ENCODE data around the gene SLC7A7. TPM values are rescaled to one million over a fixed set of nuclear protein-coding genes. Genes with fewer than 3 reads are reported as not detected.
"Not testable (repeated sequence)": the region's sequence is repeated elsewhere in the genome, so short reads cannot be mapped to it uniquely, and the experiment has no call there.

SLC7A7 gene
- total and polyA plus RNA-seq, 12 donors: 4.0 to 30.5 (median 17.7) TPM

DNA sequence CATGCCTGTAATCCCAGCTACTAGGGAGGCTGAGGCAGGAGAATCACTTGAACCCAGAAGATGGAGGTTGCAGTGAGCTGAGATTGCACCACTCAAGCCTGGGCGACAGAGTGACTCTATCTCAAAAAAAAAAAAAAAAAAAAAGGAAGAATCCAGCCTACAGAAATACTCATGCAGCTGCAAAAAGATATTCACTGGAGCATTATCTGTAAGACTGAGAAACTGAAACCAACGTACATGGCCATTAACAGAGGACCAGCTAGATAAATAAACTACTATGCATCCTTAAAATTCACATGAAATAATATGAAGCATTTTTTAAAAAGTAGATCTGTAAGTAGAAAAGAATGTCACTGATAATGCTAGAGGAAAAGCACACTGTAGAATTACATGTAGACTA lies 3.5 kb downstream of the SLC7A7 start:
- no peak overlapping the region for H3K27ac ChIP-seq
- H3K36me3 ChIP-seq (replicated peaks in 1 of 2): no peaks in the 10 kb centered on the region
- intact Hi-C loops (cut with DNase I): loop anchor here in 1 of 2 donors (10.0 kb wide), 1 partner anchor 157 kb away; no protein-coding TSS in a partner anchor
- no peaks in the 10 kb centered on the region for H3K27me3 ChIP-seq
- no peak for DNase-seq
- no peak for TF ChIP-seq POLR2A (IDR thresholded peaks at IDR 0.05)
- TF ChIP-seq, protein P1, sequence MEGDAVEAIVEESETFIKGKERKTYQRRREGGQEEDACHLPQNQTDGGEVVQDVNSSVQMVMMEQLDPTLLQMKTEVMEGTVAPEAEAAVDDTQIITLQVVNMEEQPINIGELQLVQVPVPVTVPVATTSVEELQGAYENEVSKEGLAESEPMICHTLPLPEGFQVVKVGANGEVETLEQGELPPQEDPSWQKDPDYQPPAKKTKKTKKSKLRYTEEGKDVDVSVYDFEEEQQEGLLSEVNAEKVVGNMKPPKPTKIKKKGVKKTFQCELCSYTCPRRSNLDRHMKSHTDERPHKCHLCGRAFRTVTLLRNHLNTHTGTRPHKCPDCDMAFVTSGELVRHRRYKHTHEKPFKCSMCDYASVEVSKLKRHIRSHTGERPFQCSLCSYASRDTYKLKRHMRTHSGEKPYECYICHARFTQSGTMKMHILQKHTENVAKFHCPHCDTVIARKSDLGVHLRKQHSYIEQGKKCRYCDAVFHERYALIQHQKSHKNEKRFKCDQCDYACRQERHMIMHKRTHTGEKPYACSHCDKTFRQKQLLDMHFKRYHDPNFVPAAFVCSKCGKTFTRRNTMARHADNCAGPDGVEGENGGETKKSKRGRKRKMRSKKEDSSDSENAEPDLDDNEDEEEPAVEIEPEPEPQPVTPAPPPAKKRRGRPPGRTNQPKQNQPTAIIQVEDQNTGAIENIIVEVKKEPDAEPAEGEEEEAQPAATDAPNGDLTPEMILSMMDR (IDR thresholded peaks at IDR 0.05): no peak
- no peaks in the 10 kb centered on the region for H3K9me3 ChIP-seq (replicated peaks in 1 of 3)
- no peak overlapping the region for H3K4me3 ChIP-seq
- no peaks in the 10 kb centered on the region for H3K4me1 ChIP-seq (replicated peaks in 1 of 2)
- WGBS, 4 donors: 38 to 48% (median 42%) methylated on average over 2 of the region's 2 CpGs

DNA sequence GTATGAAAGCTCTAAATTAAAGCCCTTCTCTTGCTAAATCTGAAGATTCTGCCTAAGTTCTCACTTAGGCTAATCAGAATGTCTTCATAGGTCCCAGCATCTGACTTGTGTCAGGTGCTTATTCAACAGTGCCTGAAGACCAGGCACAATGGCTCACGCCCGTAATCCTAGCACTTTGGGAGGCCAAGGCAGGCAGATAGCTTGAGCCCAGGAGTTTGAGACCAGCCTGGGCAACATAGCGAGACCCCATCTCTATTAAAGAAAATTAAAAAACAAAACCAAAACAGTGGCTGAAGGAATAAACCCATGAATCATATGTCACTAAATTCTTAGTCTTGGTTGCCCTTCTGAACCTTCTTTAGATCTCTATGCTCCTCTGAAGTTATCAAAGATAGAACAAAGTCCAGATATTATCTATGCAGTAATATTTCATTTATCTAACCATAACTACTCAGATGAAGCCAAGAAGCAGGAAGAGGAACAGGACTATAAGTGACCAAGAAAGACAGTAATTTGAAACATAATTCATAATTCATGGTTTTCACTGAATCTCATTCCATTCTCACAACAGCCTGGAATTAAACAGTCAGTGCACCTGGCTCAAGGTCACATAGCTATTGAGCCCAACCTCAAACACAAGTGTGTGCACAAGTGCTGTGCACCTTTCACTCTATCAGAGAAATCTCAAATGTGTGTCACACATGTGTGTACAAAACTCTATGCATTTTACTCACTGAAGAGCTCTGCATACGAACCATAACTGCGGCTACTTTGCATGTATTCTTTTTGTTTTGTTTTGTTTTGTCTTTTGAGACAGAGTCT lies 6.6 kb downstream of the SLC7A7 start:
- H3K36me3 ChIP-seq (replicated peaks in 1 of 2): no peaks in the 10 kb centered on the region
- intact Hi-C loops (cut with DNase I): no loop called here
- no peaks in the 10 kb centered on the region for H3K27me3 ChIP-seq
- no peak for DNase-seq
- no peak overlapping the region for H3K4me3 ChIP-seq
- 72 to 96% (median 85%) methylated on average over 5 of the region's 5 CpGs for WGBS, 4 donors
- TF ChIP-seq, protein P1 (IDR thresholded peaks at IDR 0.05): no peak
- TF ChIP-seq POLR2A (IDR thresholded peaks at IDR 0.05): no peak
- H3K9me3 ChIP-seq (replicated peaks in 1 of 3): no peaks in the 10 kb centered on the region
- H3K4me1 ChIP-seq (replicated peaks in 1 of 2): no peaks in the 10 kb centered on the region
- no peak overlapping the region for H3K27ac ChIP-seq

DNA sequence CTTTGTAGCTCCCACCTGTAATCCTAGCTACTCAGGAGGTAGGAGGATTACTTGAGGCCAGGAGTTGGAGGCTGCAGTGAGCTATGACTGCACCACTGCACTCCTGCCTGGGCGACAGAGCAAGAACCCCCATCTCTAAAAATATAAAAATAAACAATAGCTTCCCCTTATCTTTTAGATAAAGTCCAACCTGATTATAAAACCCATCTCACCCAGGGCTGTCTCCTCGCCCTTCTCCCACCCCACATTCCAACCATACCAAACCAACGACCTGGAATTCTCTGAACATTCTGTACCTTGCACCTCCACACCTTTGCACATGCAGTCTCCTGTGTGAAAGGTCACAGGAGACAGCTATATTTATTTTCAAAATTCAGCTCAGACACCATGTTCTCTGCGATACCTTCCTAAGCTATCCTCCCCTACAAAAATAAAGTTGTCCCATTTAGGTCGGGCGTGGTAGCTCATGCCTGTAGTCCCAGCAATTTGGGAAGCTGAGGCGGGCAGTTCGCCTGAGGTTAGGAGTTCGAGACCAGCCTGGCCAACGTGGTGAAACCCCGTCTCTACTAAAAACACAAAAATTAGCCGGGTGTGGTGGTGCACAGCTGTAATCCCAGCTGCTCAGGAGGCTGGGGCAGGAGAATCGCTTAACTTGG lies 7.7 kb downstream of the SLC7A7 start:
- Histone ChIP-seq H3K9me3 (replicated peaks in 1 of 3) (no peaks in the 10 kb centered on the region), H3K4me3 (no peak overlapping the region), H3K27me3 (no peaks in the 10 kb centered on the region), H3K4me1 (replicated peaks in 1 of 2) (no peaks in the 10 kb centered on the region), H3K36me3 (replicated peaks in 1 of 2) (no peaks in the 10 kb centered on the region), H3K27ac (no peak overlapping the region)
- WGBS, 4 donors: 73 to 81% (median 79%) methylated on average over 13 of the region's 13 CpGs
- TF ChIP-seq, protein P1 (IDR thresholded peaks at IDR 0.05): no peak
- TF ChIP-seq POLR2A (IDR thresholded peaks at IDR 0.05): no peak
- intact Hi-C loops (cut with DNase I): no loop called here
- DNase-seq: no peak

DNA sequence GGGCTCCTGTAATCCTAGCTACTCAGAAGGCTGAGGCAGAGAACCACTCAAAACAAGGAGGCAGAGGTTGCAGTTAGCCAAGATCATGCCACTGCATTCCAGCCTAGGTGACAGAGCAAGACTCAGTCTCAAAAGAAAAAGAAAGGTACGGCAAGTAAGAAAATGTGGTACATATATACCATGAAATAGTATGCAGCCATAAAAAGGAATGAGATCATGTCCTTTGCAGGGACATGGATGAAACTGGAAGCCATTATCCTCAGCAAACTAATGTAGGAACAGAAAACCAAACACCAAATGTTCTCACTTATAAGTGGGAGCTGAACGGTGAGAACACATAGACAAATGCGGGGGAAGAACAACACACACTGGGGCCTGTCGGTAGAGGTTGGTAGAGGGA lies 10.0 kb downstream of the SLC7A7 start:
- H3K27ac ChIP-seq; H3K27me3 ChIP-seq; DNase-seq; intact Hi-C loops (cut with DNase I); H3K36me3 ChIP-seq (replicated peaks in 1 of 2); H3K4me3 ChIP-seq; H3K4me1 ChIP-seq (replicated peaks in 1 of 2); H3K9me3 ChIP-seq (replicated peaks in 1 of 3): not testable (repeated sequence)
- 79 to 96% (median 89%) methylated on average over 4 of the region's 4 CpGs for WGBS, 4 donors
